GM19023 (cell line): ENCODE measurements around the gene HLA-DRA.

Experiments used
- ATAC-seq: cut with Tn5 transposase; IDR thresholded peaks from one replicate; pipeline ENCODE4 v1.9.1; 2021; ENCODE audit warnings: mild to moderate bottlenecking, moderate library complexity; ENCODE audit not compliant: unreplicated experiment

The HLA-DRA gene

GRCh38 chr6:32439602-32440214, at the start of gene HLA-DRA:
Gene HLA-DRA, plus strand, starts transcription at chr6:32439887. Its CDS starts 64 bp downstream, at chr6:32439951.
- peak; percentile 68 for ATAC-seq

DNA sequence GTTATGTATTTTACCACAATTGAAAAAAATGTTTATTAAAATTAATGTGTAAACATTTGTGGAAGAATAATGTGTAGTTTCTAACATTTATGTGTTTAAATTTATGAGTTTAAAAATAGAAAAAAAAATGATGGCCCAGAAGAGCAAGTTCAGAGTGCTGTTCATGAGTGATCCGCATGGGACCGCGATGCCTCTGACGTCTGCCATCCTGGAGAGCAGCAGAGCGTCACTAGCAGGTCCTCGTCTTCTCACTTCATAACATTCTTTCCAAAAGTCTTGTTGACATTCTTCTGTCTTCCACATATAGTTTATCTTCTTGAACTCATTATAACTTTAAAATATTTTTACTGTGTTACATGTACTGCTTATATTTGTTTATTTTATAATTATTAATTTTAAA, 48.2 kb upstream of the HLA-DRA start:
- ATAC-seq, result no peak

- ATAC-seq, result no peak
Observed at GRCh38 chr6:32393665-32394420, 45.8 kb upstream of the HLA-DRA start.

- no peak for ATAC-seq
Observed at GRCh38 chr6:32396028-32396427, 43.7 kb upstream of the HLA-DRA start.

DNA sequence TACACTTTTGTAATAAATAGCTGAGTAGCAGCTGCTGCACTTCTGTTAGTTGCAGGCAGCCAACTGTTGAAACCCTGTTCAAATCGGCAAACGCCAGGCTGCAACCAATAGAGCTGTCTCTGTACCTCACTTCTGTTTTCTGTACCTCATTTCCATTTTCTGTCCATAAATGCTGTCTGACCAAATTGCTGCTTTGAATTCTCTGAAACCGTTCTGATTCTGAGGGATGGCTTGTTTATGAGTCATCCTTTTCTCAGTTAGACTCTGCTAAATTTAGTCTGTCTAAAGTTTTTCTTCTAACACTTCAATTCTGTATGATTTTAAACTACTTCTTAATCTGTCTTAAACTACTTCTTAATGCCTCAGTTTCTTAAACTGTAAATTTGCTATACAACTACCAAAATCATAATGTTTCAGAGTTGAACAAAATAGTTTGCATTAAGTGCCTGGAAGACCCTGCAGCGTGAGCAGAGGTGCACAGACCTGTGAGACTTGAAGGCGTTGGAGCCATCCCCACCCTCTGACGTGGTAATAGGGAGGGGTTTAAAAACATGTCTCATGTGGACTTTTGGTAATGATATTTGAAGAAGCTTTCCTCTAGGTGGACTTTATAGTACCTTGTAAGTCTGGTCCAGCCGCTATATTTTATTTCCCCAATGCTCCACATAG, 42.3 kb upstream of the HLA-DRA start:
- ATAC-seq, result peak; percentile 79

- no peak for ATAC-seq
Observed at GRCh38 chr6:32401284-32401963, 38.3 kb upstream of the HLA-DRA start.

DNA sequence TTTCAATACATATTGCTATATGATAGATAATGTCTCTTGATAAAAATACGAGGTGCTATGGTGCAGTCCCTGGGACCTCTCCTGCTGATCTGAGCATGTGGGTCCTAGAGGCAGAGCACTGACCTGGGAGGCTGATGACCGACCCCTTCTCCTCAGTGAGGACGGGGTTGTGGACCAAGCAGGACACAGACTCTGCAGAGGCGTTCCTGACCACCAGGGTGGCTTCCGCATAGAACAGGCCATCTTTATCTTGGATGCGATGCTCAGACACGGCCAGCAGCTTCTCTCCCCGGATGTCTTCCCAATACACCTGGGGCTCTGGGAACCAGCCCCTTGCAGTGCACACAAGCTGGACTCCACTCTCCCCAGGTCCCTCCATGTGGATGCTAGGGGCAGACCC, 36.9 kb upstream of the HLA-DRA start:
- no peak for ATAC-seq

GRCh38 chr6:32405656-32406055, 34.0 kb upstream of the HLA-DRA start:
- ATAC-seq, result no peak

DNA sequence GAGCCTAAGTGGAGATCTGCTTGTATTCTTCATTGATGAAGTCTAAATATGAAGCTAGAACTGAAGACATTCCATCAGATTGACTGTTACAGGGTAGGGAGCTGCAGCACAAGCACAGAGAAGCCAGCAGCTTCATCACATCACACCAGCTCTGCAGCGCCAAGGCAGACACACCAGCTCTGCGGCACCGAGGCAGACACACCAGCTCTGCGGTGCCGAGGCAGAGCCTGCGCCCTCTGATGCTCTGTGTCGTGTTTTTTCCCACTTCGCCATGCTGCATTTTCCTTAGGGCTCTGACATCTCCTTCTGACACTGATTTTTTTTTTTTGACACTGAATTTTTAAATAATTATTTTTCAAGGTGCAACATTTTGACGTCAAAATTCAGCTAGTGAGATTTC, 33.5 kb upstream of the HLA-DRA start:
- no peak for ATAC-seq

DNA sequence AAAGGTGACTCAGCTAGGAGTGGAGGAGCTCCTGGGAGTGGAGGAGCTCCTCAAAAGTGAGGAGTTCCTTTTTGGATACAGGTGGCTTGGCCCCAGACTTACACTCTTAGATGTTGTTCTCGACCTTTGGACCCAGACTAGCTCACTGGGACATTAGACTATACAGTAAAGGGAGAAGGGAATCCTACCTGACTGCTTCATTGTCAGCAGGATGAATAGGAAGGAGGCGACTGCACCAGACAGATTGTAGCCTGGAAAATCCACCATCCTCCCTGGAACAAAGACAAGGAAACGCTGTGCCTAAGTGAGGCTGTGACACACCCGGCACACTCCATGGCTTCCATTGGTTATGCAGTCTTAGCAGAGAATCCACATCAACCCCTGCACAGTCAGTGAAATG, 32.8 kb upstream of the HLA-DRA start, which contains the start of gene BTNL2:
Gene BTNL2 (minus strand): TSS at position 325 of the 400 bp plus-strand sequence. CDS start 58 bp downstream, at position 267.
- no peak for ATAC-seq

DNA sequence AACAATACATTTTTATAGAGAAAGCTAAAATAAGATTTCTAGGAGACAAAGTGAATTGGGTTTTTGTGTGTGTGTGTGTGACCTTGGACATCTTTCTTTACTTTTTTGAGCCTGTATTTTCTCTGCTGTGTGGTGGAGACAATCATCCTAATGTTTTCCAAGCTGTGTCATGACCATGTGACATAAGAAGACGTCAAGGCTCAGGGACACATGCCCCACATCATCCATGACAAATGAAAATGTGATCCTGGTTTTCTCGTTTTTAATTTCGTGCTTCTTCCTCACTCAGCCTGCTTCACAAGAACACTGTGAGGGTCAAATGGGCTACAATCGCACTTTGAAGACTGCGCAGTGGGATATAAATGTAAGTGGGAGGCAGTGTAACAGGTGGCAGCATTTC, 28.8 kb upstream of the HLA-DRA start:
- no peak for ATAC-seq

- ATAC-seq, result no peak
Observed at GRCh38 chr6:32411566-32412327, 27.9 kb upstream of the HLA-DRA start.

DNA sequence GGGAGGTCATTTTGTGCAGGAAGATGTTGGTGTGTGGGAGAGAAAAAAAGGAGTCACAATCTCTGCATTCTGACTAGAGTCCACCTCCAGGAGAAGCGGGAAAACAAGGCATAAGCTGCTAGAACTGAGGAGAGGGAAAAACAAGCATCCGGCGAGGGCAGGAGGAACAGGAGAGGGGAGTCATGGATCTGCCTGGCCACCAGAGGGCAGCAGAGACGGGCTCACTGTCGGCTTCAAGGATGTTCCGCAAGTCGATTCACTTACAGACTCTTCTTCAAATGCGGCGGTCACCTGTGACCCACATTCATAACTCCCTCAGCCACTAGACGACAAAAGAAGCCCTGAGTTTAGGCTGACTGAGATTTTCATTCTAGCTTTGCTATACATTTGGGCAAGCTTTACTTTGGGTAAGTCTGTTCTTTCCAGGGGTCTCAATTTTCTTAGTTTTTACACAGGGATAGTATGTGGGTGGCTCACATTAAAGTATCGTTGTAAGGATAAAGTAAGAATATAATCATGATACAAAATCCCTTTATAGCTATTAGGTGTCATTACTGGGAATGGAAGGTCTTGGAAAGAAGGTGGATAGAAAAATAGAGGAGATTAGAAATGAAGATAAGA, 26.1 kb upstream of the HLA-DRA start:
- ATAC-seq, result no peak

- no peak for ATAC-seq
Observed at GRCh38 chr6:32415521-32416019, 24.1 kb upstream of the HLA-DRA start.

- no peak for ATAC-seq
Observed at GRCh38 chr6:32416036-32416435, 23.7 kb upstream of the HLA-DRA start.

DNA sequence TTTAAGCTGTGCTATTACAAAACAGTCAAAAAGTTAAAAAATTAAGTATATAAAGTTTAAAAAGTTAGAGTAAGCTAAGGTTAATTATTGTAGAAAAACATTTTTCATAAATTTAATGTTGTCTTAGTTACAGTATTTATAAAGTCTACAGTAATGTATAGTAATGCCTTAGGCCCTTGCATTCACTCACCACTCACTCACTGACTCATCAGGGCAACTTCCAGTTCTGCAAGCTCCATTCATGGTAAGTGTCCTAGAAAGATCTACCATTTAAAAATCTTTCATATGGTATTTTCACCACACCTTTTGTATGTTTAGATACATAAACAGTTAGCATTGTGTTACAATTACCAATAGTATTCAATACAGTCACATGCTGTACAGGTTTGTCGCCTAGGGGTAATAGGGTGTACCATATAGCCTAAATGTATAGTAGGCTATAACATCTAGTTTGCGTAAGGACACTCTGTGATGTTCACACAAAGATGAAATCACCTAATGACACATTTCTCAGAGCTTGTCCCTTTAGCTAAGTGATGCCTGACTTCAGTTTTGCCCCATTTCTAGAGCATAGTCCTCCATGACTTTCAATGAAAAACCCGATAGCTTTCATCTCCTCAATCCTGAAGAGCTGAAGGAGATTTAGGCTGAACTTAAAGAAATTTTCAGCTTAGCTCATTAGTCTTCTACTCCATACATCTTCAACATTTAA, 14.9 kb upstream of the HLA-DRA start:
- no peak for ATAC-seq

- no peak for ATAC-seq
Observed at GRCh38 chr6:32426338-32426737, 13.3 kb upstream of the HLA-DRA start.

DNA sequence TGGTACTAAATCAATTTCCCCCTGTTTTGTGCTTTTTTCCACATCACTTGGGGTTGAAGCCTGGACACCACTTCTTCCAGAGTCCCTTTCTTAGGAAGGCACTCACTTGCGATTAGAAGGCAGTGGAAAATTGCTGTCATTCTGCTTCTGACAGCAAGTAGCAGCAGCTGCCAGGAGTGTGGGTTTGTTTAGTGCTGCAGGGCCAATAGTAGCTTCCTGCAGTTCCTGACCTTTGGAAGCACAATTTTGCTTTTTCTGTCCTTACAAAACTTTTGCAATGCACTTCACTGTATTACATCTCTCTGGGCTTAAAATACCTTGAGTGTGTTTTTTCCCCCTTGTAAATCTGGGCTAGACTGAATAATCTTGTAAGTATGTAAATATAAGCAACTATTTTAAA, 12.5 kb upstream of the HLA-DRA start:
- no peak for ATAC-seq

GRCh38 chr6:32427934-32428474, 11.7 kb upstream of the HLA-DRA start:
- no peak for ATAC-seq
